NOMO-1 treated with DMSO at 0.1 percent for 48 hours (cell line): Measurements from ENCODE around the gene NR2F1-AS1.

Experiments used
- DNase-seq: peaks from one replicate; lab custom pipeline; 2025; ENCODE audit not compliant: unreplicated experiment; lab: John Stamatoyannopoulos, UW

Gene NR2F1-AS1

GRCh38 chr5:93436083-93436482 lies 144.9 kb downstream of the NR2F1-AS1 start:
- DNase-seq: no peak

GRCh38 chr5:93433422-93433821 lies 147.6 kb downstream of the NR2F1-AS1 start:
- DNase-seq: no peak

GRCh38 chr5:93431250-93431649 lies 149.8 kb downstream of the NR2F1-AS1 start:
- DNase-seq: no peak

- no peak for DNase-seq
Measured at GRCh38 chr5:93430673-93431199, 150.3 kb downstream of the NR2F1-AS1 start.

- no peak for DNase-seq
Measured at GRCh38 chr5:93430118-93430517, 150.9 kb downstream of the NR2F1-AS1 start.

GRCh38 chr5:93428868-93429267 lies 152.2 kb downstream of the NR2F1-AS1 start:
- DNase-seq: no peak

- no peak for DNase-seq
Measured at GRCh38 chr5:93427316-93427715, 153.7 kb downstream of the NR2F1-AS1 start.

- no peak for DNase-seq
Measured at GRCh38 chr5:93425096-93425495, 155.9 kb downstream of the NR2F1-AS1 start.

GRCh38 chr5:93423300-93423699 lies 157.7 kb downstream of the NR2F1-AS1 start:
- no peak for DNase-seq

- no peak for DNase-seq
Measured at GRCh38 chr5:93422652-93423280, 158.3 kb downstream of the NR2F1-AS1 start.

- no peak for DNase-seq
Measured at GRCh38 chr5:93421987-93422401, 159.0 kb downstream of the NR2F1-AS1 start.

GRCh38 chr5:93421468-93421867 lies 159.6 kb downstream of the NR2F1-AS1 start:
- DNase-seq: no peak

GRCh38 chr5:93417490-93417889 lies 163.5 kb downstream of the NR2F1-AS1 start:
- DNase-seq: no peak

- DNase-seq: no peak
Measured at GRCh38 chr5:93415819-93416218, 165.2 kb downstream of the NR2F1-AS1 start.

GRCh38 chr5:93411716-93412115 lies 169.3 kb downstream of the NR2F1-AS1 start:
- no peak for DNase-seq

GRCh38 chr5:93409691-93410090 lies 171.3 kb downstream of the NR2F1-AS1 start:
- no peak for DNase-seq

- DNase-seq: no peak
Measured at GRCh38 chr5:93407454-93407853, 173.6 kb downstream of the NR2F1-AS1 start.

GRCh38 chr5:93406971-93407401 lies 174.0 kb downstream of the NR2F1-AS1 start:
- DNase-seq: no peak

- no peak for DNase-seq
Measured at GRCh38 chr5:93404246-93404645, 176.8 kb downstream of the NR2F1-AS1 start.

- DNase-seq: no peak
Measured at GRCh38 chr5:93403141-93403928, 177.7 kb downstream of the NR2F1-AS1 start.

GRCh38 chr5:93402451-93402850 lies 178.6 kb downstream of the NR2F1-AS1 start:
- no peak for DNase-seq

GRCh38 chr5:93401634-93402213 lies 179.3 kb downstream of the NR2F1-AS1 start:
- no peak for DNase-seq
